Duodenal mucosa (tissue), 2 donors: Measurements from ENCODE around the gene KBTBD3.
"Not testable (repeated sequence)": the region's sequence is repeated elsewhere in the genome, so short reads cannot be mapped to it uniquely, and the experiment has no call there.

ENCODE experiments used
- H3K27ac ChIP-seq: one replicate; pipeline ENCODE4 v1.7.0; 2013; ENCODE audit warnings: low read depth, low read length
- H3K27me3 ChIP-seq, 2 donors: one replicate each; pipeline ENCODE4 v1.7.0; 2013; ENCODE audit warnings: low read length in 2 of 2, control low read depth in 1 of 2; ENCODE audit not compliant: insufficient read depth in 2 of 2, control insufficient read depth in 1 of 2
- H3K36me3 ChIP-seq, 2 donors: one replicate each; pipeline ENCODE4 v1.7.0; 2013; ENCODE audit warnings: low read length in 2 of 2, control low read depth in 1 of 2; ENCODE audit not compliant: insufficient read depth in 2 of 2, control insufficient read depth in 1 of 2
- H3K4me1 ChIP-seq, 2 donors: one replicate each; pipeline ENCODE4 v1.7.0; 2013; ENCODE audit warnings: low read length in 2 of 2, control low read depth in 1 of 2; ENCODE audit not compliant: insufficient read depth in 2 of 2, control insufficient read depth in 1 of 2
- H3K4me3 ChIP-seq, 2 donors: one replicate each; pipeline ENCODE4 v1.7.0; 2013; ENCODE audit warnings: low read length in 2 of 2, low read depth in 1 of 2
- H3K9ac ChIP-seq, 2 donors: one replicate each; pipeline ENCODE4 v1.7.0; 2013; ENCODE audit warnings: low read length in 2 of 2, low read depth in 1 of 2
- H3K9me3 ChIP-seq, 2 donors: one replicate each; pipeline ENCODE4 v1.7.0; 2013; ENCODE audit warnings: low read length in 2 of 2, control low read depth in 1 of 2; ENCODE audit not compliant: control insufficient read depth in 1 of 2

Gene KBTBD3

DNA sequence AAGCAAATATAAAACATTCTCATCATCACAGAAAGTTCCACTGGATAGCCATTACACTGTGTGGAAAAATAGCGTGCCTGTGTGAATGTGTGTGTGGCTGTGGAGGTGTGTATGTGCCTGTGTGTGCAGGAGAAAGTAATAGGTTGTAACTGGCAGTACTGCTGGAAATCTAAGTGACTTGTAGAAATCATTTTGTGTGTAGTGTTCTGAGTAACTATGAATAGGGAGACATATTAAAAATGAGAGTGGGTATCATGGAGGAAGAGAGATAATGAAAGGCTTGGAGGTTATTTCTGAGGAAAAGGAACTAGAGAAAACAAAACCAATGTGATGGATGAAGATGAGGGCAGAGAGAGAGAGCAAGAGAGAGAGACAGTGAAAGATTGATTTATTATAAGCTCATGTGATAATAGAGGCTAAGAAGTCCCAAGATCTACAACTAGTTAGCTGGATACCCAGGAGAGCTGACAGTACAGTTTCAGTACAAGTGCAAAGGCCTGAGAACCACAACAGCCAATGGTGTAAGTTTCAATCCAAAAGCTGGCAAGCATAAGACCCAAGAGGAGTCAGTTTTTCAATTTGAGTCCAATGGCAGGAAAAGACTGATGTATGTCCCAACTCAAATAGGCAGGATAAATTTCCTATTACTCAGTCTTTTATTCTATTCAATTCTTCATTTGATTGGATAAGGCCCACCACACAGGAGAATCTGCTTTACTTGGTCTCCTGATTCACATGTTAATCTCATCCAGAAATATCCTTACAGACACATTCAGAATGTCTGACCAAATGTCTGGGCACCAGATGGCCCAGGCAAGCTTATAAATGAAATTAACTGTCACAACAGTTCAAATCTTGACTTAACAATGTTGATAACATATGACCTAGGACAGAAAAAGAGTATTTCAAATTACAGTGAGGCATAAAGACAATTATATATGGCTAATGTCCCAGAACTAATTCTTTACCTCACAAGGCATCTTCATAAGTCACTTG is 14.9 kb downstream of the KBTBD3 start:
- Histone ChIP-seq H3K27ac (no peak overlapping the region), H3K9ac (no peak overlapping the region), H3K36me3 (peaks cover 0 to 5% of the 10 kb centered on the region in 2 donors), H3K4me3 (no peak overlapping the region), H3K9me3 (no peaks in the 10 kb centered on the region), H3K4me1 (no peaks in the 10 kb centered on the region), H3K27me3 (no peaks in the 10 kb centered on the region)

DNA sequence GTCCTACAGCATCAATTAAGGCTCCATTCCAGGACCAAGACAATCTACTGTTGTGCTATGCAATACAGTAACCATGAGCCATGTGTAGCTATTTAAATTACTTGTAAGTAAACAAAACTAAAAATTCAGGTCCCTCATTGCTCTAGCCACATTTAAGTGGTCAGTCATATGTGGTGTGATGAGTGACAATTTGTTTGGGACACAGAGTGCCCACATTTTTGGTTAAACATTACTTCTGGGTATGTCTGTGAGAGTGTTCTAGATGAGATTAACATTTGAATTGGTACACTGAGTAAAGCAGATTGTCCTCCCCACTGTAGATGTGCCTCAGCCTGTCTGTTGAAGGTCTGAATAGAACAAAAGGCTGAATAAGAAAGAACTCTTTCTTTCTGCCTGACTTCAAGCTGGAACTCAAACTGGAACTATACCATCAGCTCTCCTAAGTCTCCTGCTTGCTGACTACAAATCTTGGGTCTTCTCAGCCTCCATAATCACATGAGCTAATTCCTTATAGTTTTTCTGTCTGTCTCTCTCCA is 15.8 kb downstream of the KBTBD3 start:
- Histone ChIP-seq H3K9me3 (no peaks in the 10 kb centered on the region), H3K36me3 (peaks cover 0 to 6% of the 10 kb centered on the region in 2 donors), H3K4me1 (no peaks in the 10 kb centered on the region), H3K4me3 (no peak overlapping the region), H3K27ac (no peak overlapping the region), H3K9ac (no peak overlapping the region), H3K27me3 (no peaks in the 10 kb centered on the region)

DNA sequence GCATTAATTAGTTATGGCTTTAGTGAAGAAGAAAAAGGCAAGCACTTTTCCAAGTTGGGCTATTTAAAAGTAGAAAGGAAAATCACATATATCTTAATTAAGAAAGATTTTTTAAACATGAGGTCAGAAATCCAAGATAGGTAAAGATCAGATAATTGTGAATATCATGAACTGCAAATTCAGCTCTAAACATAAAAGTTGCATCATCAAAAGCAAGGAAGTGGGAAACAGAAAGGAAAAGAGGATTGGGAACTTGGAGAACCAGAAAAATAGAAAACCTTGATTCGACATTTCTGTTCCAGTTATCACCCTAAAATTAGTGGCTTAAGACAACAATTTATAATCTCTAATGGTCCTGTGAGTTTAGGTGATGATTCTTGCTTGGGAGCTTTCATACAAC is 17.5 kb downstream of the KBTBD3 start:
- Histone ChIP-seq H3K27ac (no peak overlapping the region), H3K4me1 (no peaks in the 10 kb centered on the region), H3K9ac (no peak overlapping the region), H3K36me3 (peaks cover 0 to 6% of the 10 kb centered on the region in 2 donors), H3K4me3 (no peak overlapping the region), H3K9me3 (no peaks in the 10 kb centered on the region), H3K27me3 (no peaks in the 10 kb centered on the region)

DNA sequence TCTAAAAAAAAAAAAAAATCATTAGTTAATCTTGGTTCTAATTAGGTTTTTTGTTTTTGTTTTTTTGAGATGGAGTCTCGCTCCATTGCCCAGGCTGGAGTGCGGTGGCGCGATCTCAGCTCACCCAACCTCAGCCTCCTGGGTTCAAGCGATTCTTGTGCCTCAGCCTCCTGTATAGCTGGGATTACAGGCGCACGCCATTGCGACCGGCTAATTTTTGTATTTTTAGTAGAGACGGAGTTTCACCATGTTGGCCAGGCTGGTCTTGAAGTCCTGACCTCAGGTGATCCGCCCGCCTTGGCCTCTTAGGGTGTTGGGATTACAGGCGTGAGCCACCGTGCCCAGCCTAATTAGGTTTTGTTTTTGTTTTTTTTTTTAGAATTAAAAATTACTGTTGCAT is 18.8 kb downstream of the KBTBD3 start:
- not testable (repeated sequence) for H3K36me3 ChIP-seq, H3K27me3 ChIP-seq, H3K27ac ChIP-seq, H3K4me3 ChIP-seq, H3K9me3 ChIP-seq, H3K4me1 ChIP-seq, H3K9ac ChIP-seq

DNA sequence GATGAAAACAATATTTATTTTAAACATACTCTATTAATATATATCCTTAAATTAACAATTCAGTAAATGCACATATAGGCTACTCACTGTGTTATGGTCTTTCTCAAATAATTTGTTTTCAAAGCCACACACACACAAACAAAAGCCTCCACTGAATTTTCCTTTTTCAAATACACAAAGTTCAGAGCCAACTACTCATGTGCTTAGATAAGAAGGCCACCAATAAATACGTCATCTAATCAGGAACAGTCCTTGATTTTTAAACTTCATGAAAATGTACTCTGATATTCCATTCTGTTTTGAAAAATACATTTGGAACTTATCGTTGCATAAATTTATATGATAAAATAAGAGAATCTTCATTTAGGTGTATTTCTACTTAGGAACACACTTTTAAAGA is 26.0 kb downstream of the KBTBD3 start:
- H3K27me3 ChIP-seq: no peaks in the 10 kb centered on the region
- no peaks in the 10 kb centered on the region for H3K9me3 ChIP-seq
- no peak overlapping the region for H3K9ac ChIP-seq
- H3K4me1 ChIP-seq: no peaks in the 10 kb centered on the region
- no peak overlapping the region for H3K4me3 ChIP-seq
- H3K36me3 ChIP-seq: no peaks in the 10 kb centered on the region
- H3K27ac ChIP-seq: no peak overlapping the region

DNA sequence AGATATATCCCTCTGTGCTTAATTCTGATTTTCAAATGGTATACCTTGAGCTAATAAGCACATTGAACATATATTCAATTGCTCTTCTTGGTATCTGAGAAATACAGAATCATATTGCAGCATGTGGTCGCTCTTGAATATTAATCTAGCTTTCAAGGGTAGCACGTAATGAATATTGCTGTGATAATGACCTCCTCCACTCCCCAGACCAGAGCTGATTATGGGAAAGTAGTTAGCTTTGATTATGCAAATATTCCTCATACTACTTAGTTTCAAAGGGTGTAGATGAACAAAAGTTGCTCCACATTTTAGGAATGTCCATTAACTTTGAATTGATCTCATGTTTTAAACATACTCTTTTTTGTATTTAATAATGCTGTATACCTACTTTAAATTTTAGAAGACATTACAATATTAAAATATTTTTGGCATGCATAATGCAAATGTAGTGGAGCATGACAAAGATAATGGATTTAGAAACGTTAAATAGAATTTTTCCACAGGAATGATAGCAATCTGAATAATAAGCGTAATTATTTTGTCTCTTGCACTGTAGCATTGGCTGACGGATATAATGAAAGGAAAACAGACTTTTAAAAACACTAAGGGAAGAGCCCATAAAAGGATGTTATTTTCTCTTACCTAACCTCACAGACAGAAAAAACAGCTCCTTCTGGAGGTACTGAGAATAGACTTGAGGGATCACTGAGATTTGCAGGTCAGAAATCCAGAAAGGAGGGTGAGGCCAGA is 27.2 kb downstream of the KBTBD3 start:
- no peak overlapping the region for H3K4me3 ChIP-seq
- no peaks in the 10 kb centered on the region for H3K27me3 ChIP-seq
- H3K36me3 ChIP-seq: no peaks in the 10 kb centered on the region
- H3K9me3 ChIP-seq: no peaks in the 10 kb centered on the region
- H3K4me1 ChIP-seq: no peaks in the 10 kb centered on the region
- no peak overlapping the region for H3K9ac ChIP-seq
- no peak overlapping the region for H3K27ac ChIP-seq

DNA sequence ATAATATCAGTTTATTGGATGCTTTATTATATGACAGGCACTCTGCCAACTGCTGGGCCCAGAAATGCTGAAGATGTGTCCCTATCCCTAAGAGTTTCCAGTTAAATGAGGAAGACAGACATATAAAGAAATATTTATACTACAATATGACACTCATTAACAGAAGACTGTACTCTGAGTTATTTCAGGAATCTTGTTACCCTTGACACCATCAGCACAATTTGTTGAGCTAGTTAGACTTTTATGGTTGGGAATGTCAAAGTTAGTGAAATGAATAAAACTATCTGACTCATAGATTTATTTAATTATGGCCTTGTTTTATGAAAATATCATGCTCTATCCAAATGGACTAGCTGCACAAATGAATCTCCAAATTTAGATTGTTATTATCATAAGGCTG is 29.5 kb downstream of the KBTBD3 start:
- Histone ChIP-seq H3K27ac (no peak overlapping the region), H3K9me3 (no peaks in the 10 kb centered on the region)

DNA sequence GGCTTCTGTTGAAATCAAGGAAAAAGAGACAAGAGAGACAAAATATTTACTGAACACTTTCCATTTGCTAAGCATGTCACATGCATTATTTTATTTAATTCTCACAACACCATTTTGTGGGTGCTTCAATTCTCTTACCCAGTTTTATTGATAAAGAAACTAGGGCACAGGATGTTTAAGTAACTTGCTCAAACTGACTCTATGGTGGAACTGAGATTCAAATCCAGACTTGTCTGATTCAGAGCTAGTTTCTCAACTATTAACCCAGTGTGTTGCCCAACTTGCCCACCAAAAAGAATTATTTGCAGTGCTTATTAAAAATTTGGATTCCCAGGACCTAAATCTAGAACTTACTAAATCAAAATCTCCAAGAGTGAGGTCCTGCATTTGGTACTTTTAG is 33.6 kb downstream of the KBTBD3 start:
- Histone ChIP-seq H3K9me3 (no peaks in the 10 kb centered on the region), H3K4me3 (no peak overlapping the region), H3K4me1 (no peaks in the 10 kb centered on the region), H3K9ac (no peak overlapping the region), H3K27ac (no peak overlapping the region), H3K27me3 (no peaks in the 10 kb centered on the region), H3K36me3 (no peaks in the 10 kb centered on the region)

More for the DNA sequence above, 29.5 kb downstream of the KBTBD3 start:
- Histone ChIP-seq H3K36me3 (no peaks in the 10 kb centered on the region), H3K27me3 (no peaks in the 10 kb centered on the region), H3K4me3 (no peak overlapping the region), H3K4me1 (no peaks in the 10 kb centered on the region), H3K9ac (no peak overlapping the region)

DNA sequence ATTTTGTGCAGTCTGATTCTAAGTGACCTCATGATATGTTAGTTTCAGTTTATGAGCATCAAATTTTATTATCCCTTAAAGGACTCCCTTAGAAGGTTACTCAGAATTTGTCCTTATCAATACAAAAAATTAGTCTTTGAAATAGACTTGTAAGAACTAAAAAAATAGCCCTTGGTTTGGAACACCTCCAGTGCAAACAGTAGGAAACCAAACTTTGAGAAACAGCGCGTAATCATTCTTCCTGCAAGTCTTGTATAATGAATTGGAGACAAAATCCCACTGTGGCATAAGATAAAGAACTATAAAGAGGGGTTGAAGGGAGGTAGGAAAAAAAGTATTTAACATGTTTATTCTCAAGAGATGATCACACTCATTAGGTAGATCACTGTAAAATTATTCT is 44.3 kb downstream of the KBTBD3 start:
- no peak overlapping the region for H3K27ac ChIP-seq
- no peaks in the 10 kb centered on the region for H3K27me3 ChIP-seq

DNA sequence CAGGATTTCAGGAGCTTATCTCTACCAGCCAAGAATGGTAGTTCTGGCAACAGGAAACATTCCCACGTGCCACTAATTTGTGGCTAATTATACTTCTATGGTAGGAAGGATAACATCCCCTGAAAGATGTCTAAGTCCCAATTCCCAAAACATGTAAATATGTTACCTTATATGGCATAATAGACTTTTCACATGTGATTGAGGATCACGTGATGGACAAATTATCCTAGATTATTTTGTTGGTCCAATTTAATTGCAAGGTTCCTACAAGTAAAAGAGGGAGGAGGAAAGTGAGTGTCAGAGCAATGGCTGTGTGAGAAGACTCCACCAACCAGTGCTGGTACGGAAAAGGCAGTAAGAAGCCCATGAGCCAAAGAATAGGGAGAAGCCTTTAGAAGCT is 45.2 kb downstream of the KBTBD3 start:
- H3K27ac ChIP-seq: no peak overlapping the region
- no peak overlapping the region for H3K4me3 ChIP-seq
- no peaks in the 10 kb centered on the region for H3K27me3 ChIP-seq
- H3K9me3 ChIP-seq: no peaks in the 10 kb centered on the region
- H3K36me3 ChIP-seq: no peaks in the 10 kb centered on the region
- no peaks in the 10 kb centered on the region for H3K4me1 ChIP-seq
- no peak overlapping the region for H3K9ac ChIP-seq

More for the DNA sequence above, 44.3 kb downstream of the KBTBD3 start:
- no peak overlapping the region for H3K4me3 ChIP-seq
- H3K36me3 ChIP-seq: no peaks in the 10 kb centered on the region
- no peaks in the 10 kb centered on the region for H3K9me3 ChIP-seq
- no peak overlapping the region for H3K9ac ChIP-seq
- no peaks in the 10 kb centered on the region for H3K4me1 ChIP-seq
